Ishikawa (cell line): ENCODE measurements around the gene F11R.

ENCODE experiments used
- CEBPB ChIP-seq: IDR thresholded peaks from 2 replicates; pipeline ENCODE4 v1.6.1; 2012
- CREB1 ChIP-seq: IDR thresholded peaks from 2 replicates; pipeline ENCODE4 v1.6.1; 2012; ENCODE audit warnings: low read depth
- EGR1 ChIP-seq: IDR thresholded peaks from 2 replicates; pipeline ENCODE4 v1.6.1; 2012
- EP300 ChIP-seq: IDR thresholded peaks from 2 replicates; pipeline ENCODE4 v1.6.1; 2012; ENCODE audit warnings: borderline replicate concordance
- FOXM1 ChIP-seq: IDR thresholded peaks from 2 replicates; pipeline ENCODE4 v1.6.1; 2012; ENCODE audit warnings: low read depth, borderline replicate concordance
- NFIC ChIP-seq: IDR thresholded peaks from 2 replicates; pipeline ENCODE4 v1.6.1; 2012
- RAD21 ChIP-seq: IDR thresholded peaks from 2 replicates; pipeline ENCODE4 v1.6.1; 2012; ENCODE audit warnings: low read depth
- TAF1 ChIP-seq: IDR thresholded peaks from 2 replicates; pipeline ENCODE4 v1.6.1; 2012; ENCODE audit warnings: low read depth, mild to moderate bottlenecking
- TCF12 ChIP-seq: IDR thresholded peaks from 2 replicates; pipeline ENCODE4 v1.6.1; 2012; ENCODE audit warnings: low read depth
- TEAD4 ChIP-seq: IDR thresholded peaks from 2 replicates; pipeline ENCODE4 v1.6.1; 2012
- YY1 ChIP-seq: IDR thresholded peaks from 2 replicates; pipeline ENCODE4 v1.6.1; 2012; ENCODE audit warnings: low read depth
- ZBTB7A ChIP-seq: IDR thresholded peaks from 2 replicates; pipeline ENCODE4 v1.6.1; 2012; ENCODE audit warnings: low read depth
- TF ChIP-seq, protein P1 (sequence below): IDR thresholded peaks from 2 replicates; pipeline ENCODE4 v1.6.1; 2012
- TF ChIP-seq, protein P2 (sequence below): IDR thresholded peaks from 2 replicates; pipeline ENCODE4 v1.6.1; 2012; ENCODE audit warnings: low read depth, mild to moderate bottlenecking
- TF ChIP-seq, protein P3 (sequence below): IDR thresholded peaks from 2 replicates; pipeline ENCODE4 v1.6.1; 2012

The F11R gene

DNA sequence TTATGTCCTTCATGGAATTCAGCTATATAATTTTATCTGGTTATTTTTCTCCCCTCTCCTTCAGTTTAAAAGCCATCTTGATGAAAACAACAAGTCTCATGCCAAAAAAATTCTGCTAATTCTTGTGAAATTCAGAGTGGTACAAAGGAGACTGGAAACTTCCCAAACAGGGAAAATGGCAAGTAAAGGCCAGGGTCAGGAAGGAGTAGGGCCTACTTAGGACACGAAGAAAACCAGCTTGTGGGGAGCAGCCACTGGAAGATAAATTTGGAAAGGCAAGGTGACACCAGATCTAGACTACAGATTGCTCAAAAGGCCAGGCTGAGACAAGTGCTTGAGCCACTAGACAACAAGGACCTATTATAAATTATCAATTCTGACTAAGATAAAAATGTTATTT lies 11.5 kb upstream of the F11R start:
- TF ChIP-seq TCF12 = no peak
- TF ChIP-seq, protein P1, sequence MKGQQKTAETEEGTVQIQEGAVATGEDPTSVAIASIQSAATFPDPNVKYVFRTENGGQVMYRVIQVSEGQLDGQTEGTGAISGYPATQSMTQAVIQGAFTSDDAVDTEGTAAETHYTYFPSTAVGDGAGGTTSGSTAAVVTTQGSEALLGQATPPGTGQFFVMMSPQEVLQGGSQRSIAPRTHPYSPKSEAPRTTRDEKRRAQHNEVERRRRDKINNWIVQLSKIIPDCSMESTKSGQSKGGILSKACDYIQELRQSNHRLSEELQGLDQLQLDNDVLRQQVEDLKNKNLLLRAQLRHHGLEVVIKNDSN = no peak
- no peak for TF ChIP-seq TEAD4
- TF ChIP-seq RAD21 = no peak
- no peak for TF ChIP-seq CREB1
- no peak for TF ChIP-seq TAF1
- TF ChIP-seq YY1 = no peak
- no peak for TF ChIP-seq EGR1
- TF ChIP-seq, protein P2, sequence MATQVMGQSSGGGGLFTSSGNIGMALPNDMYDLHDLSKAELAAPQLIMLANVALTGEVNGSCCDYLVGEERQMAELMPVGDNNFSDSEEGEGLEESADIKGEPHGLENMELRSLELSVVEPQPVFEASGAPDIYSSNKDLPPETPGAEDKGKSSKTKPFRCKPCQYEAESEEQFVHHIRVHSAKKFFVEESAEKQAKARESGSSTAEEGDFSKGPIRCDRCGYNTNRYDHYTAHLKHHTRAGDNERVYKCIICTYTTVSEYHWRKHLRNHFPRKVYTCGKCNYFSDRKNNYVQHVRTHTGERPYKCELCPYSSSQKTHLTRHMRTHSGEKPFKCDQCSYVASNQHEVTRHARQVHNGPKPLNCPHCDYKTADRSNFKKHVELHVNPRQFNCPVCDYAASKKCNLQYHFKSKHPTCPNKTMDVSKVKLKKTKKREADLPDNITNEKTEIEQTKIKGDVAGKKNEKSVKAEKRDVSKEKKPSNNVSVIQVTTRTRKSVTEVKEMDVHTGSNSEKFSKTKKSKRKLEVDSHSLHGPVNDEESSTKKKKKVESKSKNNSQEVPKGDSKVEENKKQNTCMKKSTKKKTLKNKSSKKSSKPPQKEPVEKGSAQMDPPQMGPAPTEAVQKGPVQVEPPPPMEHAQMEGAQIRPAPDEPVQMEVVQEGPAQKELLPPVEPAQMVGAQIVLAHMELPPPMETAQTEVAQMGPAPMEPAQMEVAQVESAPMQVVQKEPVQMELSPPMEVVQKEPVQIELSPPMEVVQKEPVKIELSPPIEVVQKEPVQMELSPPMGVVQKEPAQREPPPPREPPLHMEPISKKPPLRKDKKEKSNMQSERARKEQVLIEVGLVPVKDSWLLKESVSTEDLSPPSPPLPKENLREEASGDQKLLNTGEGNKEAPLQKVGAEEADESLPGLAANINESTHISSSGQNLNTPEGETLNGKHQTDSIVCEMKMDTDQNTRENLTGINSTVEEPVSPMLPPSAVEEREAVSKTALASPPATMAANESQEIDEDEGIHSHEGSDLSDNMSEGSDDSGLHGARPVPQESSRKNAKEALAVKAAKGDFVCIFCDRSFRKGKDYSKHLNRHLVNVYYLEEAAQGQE = no peak
- TF ChIP-seq CEBPB = no peak
- no peak for TF ChIP-seq ZBTB7A
- no peak for TF ChIP-seq NFIC
- TF ChIP-seq, protein P3, sequence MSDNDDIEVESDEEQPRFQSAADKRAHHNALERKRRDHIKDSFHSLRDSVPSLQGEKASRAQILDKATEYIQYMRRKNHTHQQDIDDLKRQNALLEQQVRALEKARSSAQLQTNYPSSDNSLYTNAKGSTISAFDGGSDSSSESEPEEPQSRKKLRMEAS = no peak
- no peak for TF ChIP-seq EP300

DNA sequence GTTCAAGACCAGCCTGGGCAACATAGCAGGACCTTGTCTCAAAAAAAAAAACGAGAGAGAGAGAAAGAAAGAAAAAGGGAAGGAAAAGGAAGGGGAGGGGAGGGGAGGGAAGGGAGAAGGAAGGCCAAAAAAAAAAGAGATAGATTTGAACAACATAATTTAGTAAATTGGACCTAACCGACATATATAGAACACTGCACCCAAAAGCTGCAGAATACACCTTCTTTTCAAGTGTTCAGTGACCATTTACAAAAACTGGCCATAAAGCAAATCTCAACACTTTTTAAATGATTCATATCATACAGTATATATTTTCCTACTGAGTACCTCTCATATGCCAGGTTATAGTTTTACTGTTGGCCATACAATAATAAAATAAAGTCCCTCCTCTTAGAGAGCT lies 10.9 kb upstream of the F11R start:
- TF ChIP-seq, protein P1 = no peak
- TF ChIP-seq EGR1 (no peak), TAF1 (no peak), CREB1 (no peak)
- TF ChIP-seq, protein P3 = no peak

DNA sequence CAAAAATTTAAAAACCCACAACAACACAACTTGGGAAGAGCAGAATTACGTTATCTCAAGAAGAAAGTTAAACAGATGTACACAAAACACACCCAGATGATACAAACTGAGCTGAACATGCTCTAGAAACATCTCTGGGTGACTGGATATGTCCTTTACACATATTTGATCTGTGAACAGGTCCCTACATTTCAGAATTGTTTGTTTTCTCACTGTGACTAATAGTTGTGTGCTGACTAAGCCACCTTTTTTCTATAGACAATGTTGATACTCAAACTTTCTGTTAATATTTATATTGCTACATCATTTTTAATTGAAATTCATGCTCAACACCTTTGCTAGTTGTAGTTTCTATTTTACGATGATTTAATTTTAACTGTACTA lies 1.0 kb upstream of the F11R start:
- no peak for TF ChIP-seq RAD21
- TF ChIP-seq, protein P2 = no peak
- no peak for TF ChIP-seq TCF12
- TF ChIP-seq CREB1 = no peak
- TF ChIP-seq FOXM1 = no peak
- TF ChIP-seq, protein P1 = no peak

DNA sequence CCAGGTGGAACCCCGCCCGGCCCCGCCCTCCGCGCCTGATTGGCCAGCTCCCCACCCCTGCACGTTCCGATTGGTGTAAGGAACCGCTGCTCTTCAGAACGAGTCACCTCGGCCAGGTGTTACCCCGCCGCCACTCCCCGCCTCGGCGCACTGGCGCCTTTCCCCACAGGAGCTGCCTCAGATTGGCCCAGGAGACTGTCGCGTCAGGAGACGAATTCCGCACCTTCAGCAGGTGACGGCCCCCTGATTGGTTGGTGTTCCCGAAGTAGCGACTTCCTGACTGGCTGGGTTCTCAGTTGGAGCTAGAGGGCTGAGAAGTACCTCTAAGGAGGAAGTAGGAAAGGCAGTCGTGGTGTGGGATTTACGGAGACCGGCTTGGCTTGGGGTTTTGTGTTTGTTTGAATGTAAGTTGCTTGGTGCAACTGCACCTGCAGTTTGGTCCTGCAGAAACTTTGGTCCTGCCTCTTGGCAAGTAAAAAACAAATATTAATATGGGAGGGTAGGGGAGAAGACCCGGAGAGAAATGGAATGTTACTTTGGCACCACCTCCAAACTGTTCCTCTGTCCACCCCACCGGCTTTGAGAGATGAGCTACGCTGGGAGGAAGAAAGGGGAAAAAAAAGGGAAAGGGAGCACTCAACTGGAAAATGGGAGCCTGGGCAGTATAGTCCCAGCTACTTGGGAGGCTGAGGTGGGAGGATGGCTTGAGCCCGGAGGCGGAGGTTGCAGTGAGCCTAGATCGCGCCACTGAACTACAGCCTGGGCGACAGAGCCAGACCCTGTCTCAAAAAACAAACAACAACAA lies 415 bp upstream of the F11R start:
- TF ChIP-seq CREB1 = peak; percentile 77; the same call in 1 of the 2 replicates
- TF ChIP-seq TCF12 = peak; percentile 9; the same call in 1 of the 2 replicates
- TF ChIP-seq NFIC = no peak
- TF ChIP-seq YY1 = peak; percentile 26; the same call in 1 of the 2 replicates
- TF ChIP-seq, protein P3 = peak; percentile 93
- 0 out of 2 replicates have a peak, but pooled peaks have one; percentile 13 for TF ChIP-seq TAF1
- TF ChIP-seq ZBTB7A = no peak
- TF ChIP-seq, protein P1 = peak; percentile 34; the same call in 1 of the 2 replicates
- 0 out of 2 replicates have a peak, but pooled peaks have one; percentile 4 for TF ChIP-seq TEAD4

DNA sequence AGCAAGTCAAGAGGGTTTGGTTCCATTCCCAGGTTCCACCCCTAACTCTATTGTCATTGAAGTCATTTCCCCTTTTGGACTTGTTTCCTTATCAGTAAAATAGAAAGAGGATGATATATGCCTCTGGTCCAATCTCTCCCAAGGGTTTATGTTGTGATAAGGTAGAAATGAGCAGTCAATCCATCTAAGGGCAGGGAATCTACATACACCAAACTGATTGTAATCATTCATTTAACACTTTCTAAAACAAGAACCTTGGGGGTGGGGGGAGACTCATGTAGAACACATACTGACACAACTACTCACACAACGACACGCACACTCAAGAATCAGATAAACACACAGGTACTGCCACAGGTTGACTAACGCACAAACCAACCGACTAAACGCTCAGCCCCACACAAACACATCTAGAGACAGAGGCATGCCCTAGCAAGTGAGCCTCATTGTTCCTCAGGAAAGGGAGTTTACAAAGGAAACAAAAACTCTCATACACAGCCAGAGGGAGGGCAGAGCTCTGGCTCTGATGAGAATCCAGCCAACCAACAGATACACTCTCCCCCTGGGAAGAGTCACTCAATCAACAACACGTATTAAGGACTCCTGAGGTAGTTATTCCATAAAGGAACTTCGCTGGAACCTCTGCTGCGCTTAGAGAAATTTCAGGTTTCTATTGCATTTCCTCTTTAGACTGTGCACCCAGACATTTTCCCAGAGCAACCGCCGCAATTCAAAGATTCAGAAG lies 1.0 kb downstream of the F11R start:
- no peak for TF ChIP-seq TAF1
- TF ChIP-seq, protein P1 = no peak
- TF ChIP-seq RAD21 = no peak
- TF ChIP-seq CREB1 = no peak
- TF ChIP-seq, protein P3 = no peak
- TF ChIP-seq NFIC = no peak
- no peak for TF ChIP-seq TEAD4
- TF ChIP-seq CEBPB = no peak
- TF ChIP-seq TCF12 = no peak
- no peak for TF ChIP-seq EP300
- TF ChIP-seq FOXM1 = no peak
- TF ChIP-seq YY1 = no peak
- TF ChIP-seq EGR1 = no peak
- TF ChIP-seq, protein P2 = no peak
- TF ChIP-seq ZBTB7A = no peak
